ENCODE results near the gene SLC7A6. TPM values are rescaled to one million over a fixed set of nuclear protein-coding genes. Genes with fewer than 3 reads are reported as not detected.
A peak's percentile ranks its signal among the peaks of the same experiment; 100 is the strongest.

The SLC7A6 gene
- polyA plus RNA-seq, 3 donors, result 4.3 to 47.7 (median 5.5) TPM

DNA sequence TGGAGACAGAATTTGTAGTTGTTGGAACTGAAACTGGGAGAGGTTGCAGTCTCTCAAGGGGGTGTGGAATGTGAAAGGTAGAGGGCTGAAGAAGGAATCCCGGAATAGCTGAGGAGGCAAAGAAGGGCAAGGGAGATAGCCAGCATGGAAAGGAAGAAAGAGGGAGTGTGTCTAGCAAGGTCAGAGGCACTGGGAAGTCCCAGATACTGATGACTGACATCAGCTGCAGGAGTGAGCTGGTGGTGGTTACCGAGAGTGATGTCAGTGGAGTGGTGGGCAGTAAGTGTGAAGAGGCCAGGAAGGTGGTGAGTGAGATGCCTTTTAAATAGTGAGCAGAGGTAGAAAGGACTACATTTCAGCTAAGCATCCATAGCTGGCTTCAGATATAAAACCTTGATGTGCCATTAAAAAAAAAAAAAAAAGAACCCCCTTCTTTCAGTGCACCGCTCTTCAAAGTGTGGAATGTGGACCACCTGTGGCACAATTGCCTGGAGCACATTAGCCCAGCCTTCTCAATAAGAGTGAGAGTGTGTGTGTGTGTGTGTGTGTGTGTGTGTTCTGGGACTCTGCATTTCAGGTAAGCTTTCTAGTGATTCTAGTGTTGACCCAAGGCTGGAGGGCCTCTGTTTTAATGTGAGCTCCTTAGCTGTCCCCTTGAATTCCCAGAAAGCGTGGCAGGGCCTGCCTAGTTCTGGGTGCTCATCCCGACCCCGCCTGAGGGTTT, 55.0 kb downstream of the SLC7A6 start:
- H3K9ac ChIP-seq (ENCODE audit: insufficient read depth, low read length, poor library complexity, severe bottlenecking), result no peak overlapping the region
- Mint-ChIP-seq H3K9me3 (no peaks in the 10 kb centered on the region), H3K27me3 (ENCODE audit: low read depth in 3 of 3) (no peaks in the 10 kb centered on the region), H3K4me3 (no peak overlapping the region), H3K4me1 (no peaks in the 10 kb centered on the region), H3K27ac (peak overlapping the region in 1 of 7 donors; percentile 36), H3K36me3 (peaks cover 53 to 75% of the 10 kb centered on the region in 2 donors)
- H4K20me1 ChIP-seq (ENCODE audit: insufficient read depth, low read length), result no peaks in the 10 kb centered on the region
- TF ChIP-seq, protein P1, sequence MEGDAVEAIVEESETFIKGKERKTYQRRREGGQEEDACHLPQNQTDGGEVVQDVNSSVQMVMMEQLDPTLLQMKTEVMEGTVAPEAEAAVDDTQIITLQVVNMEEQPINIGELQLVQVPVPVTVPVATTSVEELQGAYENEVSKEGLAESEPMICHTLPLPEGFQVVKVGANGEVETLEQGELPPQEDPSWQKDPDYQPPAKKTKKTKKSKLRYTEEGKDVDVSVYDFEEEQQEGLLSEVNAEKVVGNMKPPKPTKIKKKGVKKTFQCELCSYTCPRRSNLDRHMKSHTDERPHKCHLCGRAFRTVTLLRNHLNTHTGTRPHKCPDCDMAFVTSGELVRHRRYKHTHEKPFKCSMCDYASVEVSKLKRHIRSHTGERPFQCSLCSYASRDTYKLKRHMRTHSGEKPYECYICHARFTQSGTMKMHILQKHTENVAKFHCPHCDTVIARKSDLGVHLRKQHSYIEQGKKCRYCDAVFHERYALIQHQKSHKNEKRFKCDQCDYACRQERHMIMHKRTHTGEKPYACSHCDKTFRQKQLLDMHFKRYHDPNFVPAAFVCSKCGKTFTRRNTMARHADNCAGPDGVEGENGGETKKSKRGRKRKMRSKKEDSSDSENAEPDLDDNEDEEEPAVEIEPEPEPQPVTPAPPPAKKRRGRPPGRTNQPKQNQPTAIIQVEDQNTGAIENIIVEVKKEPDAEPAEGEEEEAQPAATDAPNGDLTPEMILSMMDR (IDR thresholded peaks at IDR 0.05), result no peak
- no peak overlapping the region for H3K4me2 ChIP-seq (replicated peaks; ENCODE audit: extremely low read depth, low read length, poor library complexity, severe bottlenecking)
- H3K27ac ChIP-seq (ENCODE audit: low read depth in 1 of 2, low read length in 2 of 2), result no peak overlapping the region
- intact Hi-C loops (cut with micrococcal nuclease), result no loop called here
- no peaks in the 10 kb centered on the region for H3K9me3 ChIP-seq (replicated peaks in 1 of 2; ENCODE audit: control insufficient read depth in 1 of 2, insufficient read depth in 1 of 2, low read length in 2 of 2)
- no peak for DNase-seq
- H3K4me3 ChIP-seq (replicated peaks in 1 of 3; ENCODE audit: low read depth in 2 of 3, low read length in 3 of 3), result no peak overlapping the region
- no peaks in the 10 kb centered on the region for H3K4me1 ChIP-seq (ENCODE audit: control insufficient read depth in 1 of 2, insufficient read depth in 2 of 2, low read length in 2 of 2)
- WGBS (ENCODE audit: insufficient coverage), result 90% methylated on average over 2 of the region's 6 CpGs
- peaks cover 4% of the 10 kb centered on the region for H3K79me2 ChIP-seq (ENCODE audit: insufficient read depth, low read length)
- H2AFZ ChIP-seq (ENCODE audit: insufficient read depth, low read depth, low read length, poor library complexity, severe bottlenecking), result no peak overlapping the region
- no peaks in the 10 kb centered on the region for H3K27me3 ChIP-seq (ENCODE audit: control insufficient read depth in 2 of 2, insufficient read depth in 2 of 2, low read length in 2 of 2)
- peaks cover 31 to 76% of the 10 kb centered on the region in 2 donors for H3K36me3 ChIP-seq (replicated peaks in 1 of 2; ENCODE audit: control insufficient read depth in 1 of 2, insufficient read depth in 2 of 2, low read length in 2 of 2)

DNA sequence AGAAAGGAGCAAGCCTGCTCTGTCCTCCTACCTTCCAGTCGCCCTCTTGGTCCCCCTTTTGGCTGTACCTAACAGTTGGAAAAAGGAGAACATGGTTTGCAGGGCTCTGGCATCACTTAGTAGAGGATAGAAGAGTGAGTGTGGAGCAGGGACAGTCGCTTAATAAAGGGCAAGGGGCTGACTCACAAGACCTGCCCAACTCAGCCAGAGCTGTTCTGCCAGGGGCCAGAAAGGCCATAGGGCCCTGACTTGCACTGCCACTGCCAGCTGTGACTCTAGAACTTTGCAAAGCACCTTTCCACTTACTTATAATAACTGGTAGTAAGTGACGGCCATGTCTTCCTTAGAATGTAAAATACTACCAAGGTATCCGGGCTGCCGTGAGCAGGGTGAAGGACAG, 60.0 kb downstream of the SLC7A6 start:
- H3K27ac ChIP-seq (ENCODE audit: low read depth in 1 of 2, low read length in 2 of 2), result no peak overlapping the region
- Mint-ChIP-seq H3K27ac (peak overlapping the region in 1 of 7 donors; percentile 54), H3K4me1 (peaks cover 2% of the 10 kb centered on the region), H3K36me3 (peaks cover 48 to 63% of the 10 kb centered on the region in 2 donors), H3K9me3 (no peaks in the 10 kb centered on the region), H3K4me3 (no peak overlapping the region), H3K27me3 (ENCODE audit: low read depth in 3 of 3) (peaks cover 0 to 4% (median 0%) of the 10 kb centered on the region in 3 donors)
- H3K9ac ChIP-seq (ENCODE audit: insufficient read depth, low read length, poor library complexity, severe bottlenecking), result no peak overlapping the region
- H4K20me1 ChIP-seq (ENCODE audit: insufficient read depth, low read length), result no peaks in the 10 kb centered on the region
- DNase-seq, result no peak
- H3K36me3 ChIP-seq (replicated peaks in 1 of 2; ENCODE audit: control insufficient read depth in 1 of 2, insufficient read depth in 2 of 2, low read length in 2 of 2), result peaks cover 30 to 71% of the 10 kb centered on the region in 2 donors
- no peak overlapping the region for H3K4me3 ChIP-seq (replicated peaks in 1 of 3; ENCODE audit: low read depth in 2 of 3, low read length in 3 of 3)
- no peaks in the 10 kb centered on the region for H3K9me3 ChIP-seq (replicated peaks in 1 of 2; ENCODE audit: control insufficient read depth in 1 of 2, insufficient read depth in 1 of 2, low read length in 2 of 2)
- no peak overlapping the region for H2AFZ ChIP-seq (ENCODE audit: insufficient read depth, low read depth, low read length, poor library complexity, severe bottlenecking)
- intact Hi-C loops (cut with micrococcal nuclease), result no loop called here
- no peaks in the 10 kb centered on the region for H3K4me1 ChIP-seq (ENCODE audit: control insufficient read depth in 1 of 2, insufficient read depth in 2 of 2, low read length in 2 of 2)
- no peaks in the 10 kb centered on the region for H3K27me3 ChIP-seq (ENCODE audit: control insufficient read depth in 2 of 2, insufficient read depth in 2 of 2, low read length in 2 of 2)
- H3K79me2 ChIP-seq (ENCODE audit: insufficient read depth, low read length), result no peaks in the 10 kb centered on the region
- no peak overlapping the region for H3K4me2 ChIP-seq (replicated peaks; ENCODE audit: extremely low read depth, low read length, poor library complexity, severe bottlenecking)
- TF ChIP-seq, protein P1 (IDR thresholded peaks at IDR 0.05), result no peak
- WGBS (ENCODE audit: insufficient coverage), result 100% methylated on average over 3 of the region's 5 CpGs
